Progenitor cell of endocrine pancreas (in vitro differentiated cells): ENCODE data around the gene IDE. TPM values are rescaled to one million over a fixed set of nuclear protein-coding genes. Genes with fewer than 3 reads are reported as not detected.
A peak's percentile ranks its signal among the peaks of the same experiment; 100 is the strongest.

Experiments used
- DNase-seq: peaks from one replicate; pipeline ENCODE4 v3.0.0; 2021; ENCODE audit warnings: low spot score; ENCODE audit not compliant: unreplicated experiment
- H3K27ac Mint-ChIP-seq: 2 replicates; pipeline ENCODE4 v1.8.0; 2021; ENCODE audit warnings: mild to moderate bottlenecking, moderate library complexity, mixed read lengths
- H3K27me3 Mint-ChIP-seq: 2 replicates; pipeline ENCODE4 v1.8.0; 2021; ENCODE audit warnings: mixed read lengths
- H3K36me3 Mint-ChIP-seq: 2 replicates; pipeline ENCODE4 v1.8.0; 2022; ENCODE audit warnings: mixed read lengths; ENCODE audit not compliant: insufficient read depth
- H3K4me1 Mint-ChIP-seq: 2 replicates; pipeline ENCODE4 v1.8.0; 2021; ENCODE audit warnings: low read depth, mixed read lengths
- H3K4me3 Mint-ChIP-seq: 2 replicates; pipeline ENCODE4 v1.8.0; 2021; ENCODE audit warnings: low read depth, mild to moderate bottlenecking, moderate library complexity, mixed read lengths
- H3K9me3 Mint-ChIP-seq: 2 replicates; pipeline ENCODE4 v1.8.0; 2021; ENCODE audit warnings: low read depth, mixed read lengths
- CTCF ChIP-seq: fragments of 200-600 bp; sonication (generic); IDR thresholded peaks from one replicate; pipeline ENCODE4 v1.5.0; 2021; ENCODE audit warnings: antibody characterized with exemption, mild to moderate bottlenecking; ENCODE audit not compliant: unreplicated experiment
- total RNA-seq: library from RNA; stranded (reverse); gene quantifications from 2 replicates; pipeline ENCODE4 v1.2.1, GENCODE V29; 2021

The IDE gene
- total RNA-seq, 1 donor from 2014 or later: 60.1 TPM

DNA sequence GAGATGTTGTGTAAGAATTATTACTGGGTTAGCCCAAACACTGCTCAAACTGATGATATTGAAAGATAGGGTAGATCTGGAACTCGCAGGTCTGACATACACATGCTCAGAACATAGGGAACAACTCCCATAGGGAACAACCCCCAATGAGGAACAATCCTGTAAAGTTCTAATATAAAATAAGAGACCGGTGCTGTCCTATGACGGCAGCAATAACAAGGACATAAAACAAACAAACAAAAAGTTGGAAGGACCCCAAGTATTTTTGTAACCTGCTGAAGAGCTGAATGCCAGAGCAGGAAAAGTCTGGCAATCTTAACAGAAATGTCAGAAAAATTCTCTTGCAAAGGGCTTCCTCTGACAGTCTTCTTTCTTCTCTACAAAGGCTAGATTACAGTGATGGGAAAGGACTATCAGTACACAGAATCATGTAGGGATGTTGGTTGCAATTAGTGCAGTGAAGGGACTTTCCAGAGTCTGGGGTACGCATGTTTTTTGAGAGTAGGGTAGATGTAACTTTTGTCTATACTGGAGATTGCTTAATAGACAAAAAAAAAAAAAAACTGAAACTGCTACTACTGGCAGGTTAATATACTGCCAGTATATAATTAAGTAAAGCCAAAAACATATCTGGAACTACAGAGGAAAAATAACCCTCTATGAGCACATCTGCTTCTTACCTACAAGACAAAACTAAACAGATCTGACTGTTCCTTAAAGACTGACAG is 35.5 kb downstream of the IDE start:
- no peak overlapping the region for H3K27ac Mint-ChIP-seq
- no peaks in the 10 kb centered on the region for H3K9me3 Mint-ChIP-seq
- peaks cover 3% of the 10 kb centered on the region for H3K4me1 Mint-ChIP-seq
- DNase-seq: no peak
- peaks cover 11% of the 10 kb centered on the region for H3K36me3 Mint-ChIP-seq
- H3K27me3 Mint-ChIP-seq: no peaks in the 10 kb centered on the region
- no peak overlapping the region for H3K4me3 Mint-ChIP-seq
- TF ChIP-seq CTCF: no peak

- Mint-ChIP-seq H3K36me3 (peaks cover 18% of the 10 kb centered on the region), H3K27me3 (no peaks in the 10 kb centered on the region), H3K4me1 (no peaks in the 10 kb centered on the region), H3K27ac (no peak overlapping the region), H3K9me3 (no peaks in the 10 kb centered on the region), H3K4me3 (no peak overlapping the region)
- no peak for TF ChIP-seq CTCF
- DNase-seq: no peak
Measured at GRCh38 chr10:92530891-92531535, 42.9 kb downstream of the IDE start.

- Mint-ChIP-seq H3K4me3 (no peak overlapping the region), H3K36me3 (peaks cover 16% of the 10 kb centered on the region), H3K27me3 (no peaks in the 10 kb centered on the region), H3K4me1 (no peaks in the 10 kb centered on the region), H3K27ac (no peak overlapping the region), H3K9me3 (no peaks in the 10 kb centered on the region)
- no peak for TF ChIP-seq CTCF
- DNase-seq: no peak
Measured at GRCh38 chr10:92530421-92530820, 43.5 kb downstream of the IDE start.

DNA sequence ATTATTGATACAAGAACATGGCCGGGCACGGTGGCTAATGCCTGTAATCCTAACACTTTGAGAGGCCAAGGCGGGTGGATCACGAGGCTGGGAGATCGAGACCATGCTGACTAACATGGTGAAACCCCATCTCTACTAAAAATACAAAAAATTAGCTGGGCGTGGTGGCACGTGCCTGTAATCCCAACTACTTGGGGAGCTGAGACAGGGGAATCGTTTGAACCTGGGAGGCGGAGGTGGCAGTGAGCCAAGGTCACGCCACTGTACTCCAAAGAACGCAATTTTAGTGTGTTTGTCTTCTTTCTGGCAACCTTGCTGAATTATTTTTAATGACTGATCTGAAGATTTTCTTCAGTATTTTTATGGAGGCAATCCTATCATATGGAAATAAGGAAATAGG is 46.2 kb downstream of the IDE start:
- Mint-ChIP-seq H3K27ac (no peak overlapping the region), H3K9me3 (no peaks in the 10 kb centered on the region), H3K4me1 (peaks cover 3% of the 10 kb centered on the region), H3K4me3 (no peak overlapping the region), H3K36me3 (peaks cover 10% of the 10 kb centered on the region), H3K27me3 (no peaks in the 10 kb centered on the region)
- no peak for TF ChIP-seq CTCF
- DNase-seq: no peak

GRCh38 chr10:92523639-92524038 is 50.3 kb downstream of the IDE start:
- Mint-ChIP-seq H3K36me3 (peaks cover 7% of the 10 kb centered on the region), H3K4me3 (no peak overlapping the region), H3K27me3 (no peaks in the 10 kb centered on the region), H3K27ac (peak overlapping the region; percentile 10), H3K9me3 (no peaks in the 10 kb centered on the region), H3K4me1 (peaks cover 3% of the 10 kb centered on the region)
- DNase-seq: no peak
- TF ChIP-seq CTCF: no peak
